ENCODE data around the gene GP5.

The GP5 gene

GRCh38 chr3:194397757-194398312 lies 1.2 kb downstream of the GP5 start:
- DNase-seq (ENCODE audit: low spot score): no peak

GRCh38 chr3:194396859-194397756 lies 2.0 kb downstream of the GP5 start:
- no peak for DNase-seq (ENCODE audit: low spot score)

- no peak for DNase-seq (ENCODE audit: low spot score)
Observed at GRCh38 chr3:194396539-194396858, 2.6 kb downstream of the GP5 start.

GRCh38 chr3:194395778-194396538 lies 3.1 kb downstream of the GP5 start:
- DNase-seq (ENCODE audit: low spot score): peak; percentile 56

GRCh38 chr3:194395212-194395611 lies 3.9 kb downstream of the GP5 start:
- DNase-seq (ENCODE audit: low spot score): no peak

- no peak for DNase-seq (ENCODE audit: low spot score)
Observed at GRCh38 chr3:194392576-194392975, 6.5 kb downstream of the GP5 start.

- no peak for DNase-seq (ENCODE audit: low spot score)
Observed at GRCh38 chr3:194390835-194391234, 8.2 kb downstream of the GP5 start.

- no peak for DNase-seq (ENCODE audit: low spot score)
Observed at GRCh38 chr3:194389269-194389668, 9.8 kb downstream of the GP5 start.

- DNase-seq (ENCODE audit: low spot score): no peak
Observed at GRCh38 chr3:194387926-194388418, 11.1 kb downstream of the GP5 start.

- DNase-seq (ENCODE audit: low spot score): no peak
Observed at GRCh38 chr3:194387276-194387675, 11.8 kb downstream of the GP5 start.

GRCh38 chr3:194386648-194387047 lies 12.4 kb downstream of the GP5 start:
- DNase-seq (ENCODE audit: low spot score): no peak

- no peak for DNase-seq (ENCODE audit: low spot score)
Observed at GRCh38 chr3:194386066-194386465, 13.0 kb downstream of the GP5 start.

- DNase-seq (ENCODE audit: low spot score): no peak
Observed at GRCh38 chr3:194384569-194385001, 14.5 kb downstream of the GP5 start.

GRCh38 chr3:194384156-194384555 lies 14.9 kb downstream of the GP5 start:
- DNase-seq (ENCODE audit: low spot score): no peak

GRCh38 chr3:194383276-194383940 lies 15.7 kb downstream of the GP5 start:
- no peak for DNase-seq (ENCODE audit: low spot score)

- no peak for DNase-seq (ENCODE audit: low spot score)
Observed at GRCh38 chr3:194382892-194383223, 16.2 kb downstream of the GP5 start.

GRCh38 chr3:194382196-194382891 lies 16.7 kb downstream of the GP5 start:
- no peak for DNase-seq (ENCODE audit: low spot score)

GRCh38 chr3:194381460-194381875 lies 17.6 kb downstream of the GP5 start:
- peak; percentile 76 for DNase-seq (ENCODE audit: low spot score)

GRCh38 chr3:194380326-194380725 lies 18.7 kb downstream of the GP5 start:
- no peak for DNase-seq (ENCODE audit: low spot score)

- DNase-seq (ENCODE audit: low spot score): no peak
Observed at GRCh38 chr3:194379651-194380050, 19.4 kb downstream of the GP5 start.

- no peak for DNase-seq (ENCODE audit: low spot score)
Observed at GRCh38 chr3:194379231-194379630, 19.8 kb downstream of the GP5 start.

All from SK-N-DZ (cell line).